Activated B cell treated with CpG ODN at 0.5 μM for 24 hours (primary cell): ENCODE results near the gene LRRC74A. TPM values are rescaled to one million over a fixed set of nuclear protein-coding genes. Genes with fewer than 3 reads are reported as not detected.

ENCODE experiments used
- ATAC-seq: fragments of 200-7000 bp; cut with Tn5 transposase; one replicate; pipeline ENCODE4 v1.10.0; 2021; ENCODE audit warnings: low read depth, mild to moderate bottlenecking, moderate library complexity
- CTCF ChIA-PET: fragments of 350-600 bp; sonication (Branson Sonifier 250); formaldehyde crosslinking; loops from one replicate; lab custom pipeline; 2021; ENCODE audit warnings: antibody characterized with exemption; lab: Charles Lee
- POLR2A ChIA-PET: fragments of 350-600 bp; sonication (Branson Sonifier 250); formaldehyde crosslinking; loops from one replicate; lab custom pipeline; 2021; ENCODE audit warnings: antibody characterized with exemption; lab: Charles Lee
- DNase-seq: peaks from one replicate; pipeline ENCODE4 v3.0.0; 2022
- H3K27ac Mint-ChIP-seq: one replicate; pipeline ENCODE4 v1.8.0; 2020; ENCODE audit warnings: mixed read lengths
- H3K27me3 Mint-ChIP-seq: one replicate; pipeline ENCODE4 v1.8.0; 2021; ENCODE audit warnings: mixed read lengths
- H3K36me3 Mint-ChIP-seq: one replicate; pipeline ENCODE4 v1.8.0; 2021; ENCODE audit warnings: low read depth, mixed read lengths
- H3K4me1 Mint-ChIP-seq: one replicate; pipeline ENCODE4 v1.8.0; 2021; ENCODE audit warnings: mixed read lengths
- H3K4me3 Mint-ChIP-seq: one replicate; pipeline ENCODE4 v1.8.0; 2020; ENCODE audit warnings: mild to moderate bottlenecking, mixed read lengths
- H3K9me3 Mint-ChIP-seq: one replicate; pipeline ENCODE4 v1.8.0; 2020; ENCODE audit warnings: mixed read lengths
- intact Hi-C: fragments of 100-400 bp; cut with micrococcal nuclease; formaldehyde crosslinking; loops from one replicate; pipeline ENCODE4 v1.15.1; 2024
- total RNA-seq: library from RNA; stranded (reverse); gene quantifications from 2 replicates; pipeline ENCODE4 v1.2.3, GENCODE V29; 2022
- TF ChIP-seq, protein P1 (sequence below): fragments of 200-600 bp; IDR thresholded peaks from one replicate; pipeline ENCODE4 v1.8.0; 2022; ENCODE audit warnings: antibody characterized with exemption, mild to moderate bottlenecking

Gene LRRC74A
- total RNA-seq, 1 donor from 2014 or later = not detected

GRCh38 chr14:76786601-76787000, 39.6 kb upstream of the LRRC74A start:
- Mint-ChIP-seq H3K27me3 (no peaks in the 10 kb centered on the region), H3K27ac (no peak overlapping the region), H3K4me3 (no peak overlapping the region), H3K36me3 (peaks cover 84% of the 10 kb centered on the region), H3K4me1 (no peaks in the 10 kb centered on the region), H3K9me3 (no peaks in the 10 kb centered on the region)
- intact Hi-C loops = no loop called here
- ATAC-seq = no peak
- TF ChIP-seq, protein P1, sequence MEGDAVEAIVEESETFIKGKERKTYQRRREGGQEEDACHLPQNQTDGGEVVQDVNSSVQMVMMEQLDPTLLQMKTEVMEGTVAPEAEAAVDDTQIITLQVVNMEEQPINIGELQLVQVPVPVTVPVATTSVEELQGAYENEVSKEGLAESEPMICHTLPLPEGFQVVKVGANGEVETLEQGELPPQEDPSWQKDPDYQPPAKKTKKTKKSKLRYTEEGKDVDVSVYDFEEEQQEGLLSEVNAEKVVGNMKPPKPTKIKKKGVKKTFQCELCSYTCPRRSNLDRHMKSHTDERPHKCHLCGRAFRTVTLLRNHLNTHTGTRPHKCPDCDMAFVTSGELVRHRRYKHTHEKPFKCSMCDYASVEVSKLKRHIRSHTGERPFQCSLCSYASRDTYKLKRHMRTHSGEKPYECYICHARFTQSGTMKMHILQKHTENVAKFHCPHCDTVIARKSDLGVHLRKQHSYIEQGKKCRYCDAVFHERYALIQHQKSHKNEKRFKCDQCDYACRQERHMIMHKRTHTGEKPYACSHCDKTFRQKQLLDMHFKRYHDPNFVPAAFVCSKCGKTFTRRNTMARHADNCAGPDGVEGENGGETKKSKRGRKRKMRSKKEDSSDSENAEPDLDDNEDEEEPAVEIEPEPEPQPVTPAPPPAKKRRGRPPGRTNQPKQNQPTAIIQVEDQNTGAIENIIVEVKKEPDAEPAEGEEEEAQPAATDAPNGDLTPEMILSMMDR = no peak
- no peak for DNase-seq
- ChIA-PET POLR2A (no interaction called here), CTCF (interaction anchor here (4.7 kb wide), 1 partner anchor 76 kb away, joined by 45 read pairs; no protein-coding TSS in a partner anchor)

- ATAC-seq (no peak), DNase-seq (no peak)
- Mint-ChIP-seq H3K36me3 (peaks cover 79% of the 10 kb centered on the region), H3K4me3 (no peak overlapping the region), H3K9me3 (no peaks in the 10 kb centered on the region), H3K27ac (no peak overlapping the region), H3K4me1 (no peaks in the 10 kb centered on the region), H3K27me3 (no peaks in the 10 kb centered on the region)
- intact Hi-C loops = no loop called here
- POLR2A ChIA-PET = no interaction called here
- CTCF ChIA-PET = no interaction called here
- TF ChIP-seq, protein P1 = no peak
These were observed 33.8 kb upstream of the LRRC74A start for GRCh38 chr14:76792422-76792821.

DNA sequence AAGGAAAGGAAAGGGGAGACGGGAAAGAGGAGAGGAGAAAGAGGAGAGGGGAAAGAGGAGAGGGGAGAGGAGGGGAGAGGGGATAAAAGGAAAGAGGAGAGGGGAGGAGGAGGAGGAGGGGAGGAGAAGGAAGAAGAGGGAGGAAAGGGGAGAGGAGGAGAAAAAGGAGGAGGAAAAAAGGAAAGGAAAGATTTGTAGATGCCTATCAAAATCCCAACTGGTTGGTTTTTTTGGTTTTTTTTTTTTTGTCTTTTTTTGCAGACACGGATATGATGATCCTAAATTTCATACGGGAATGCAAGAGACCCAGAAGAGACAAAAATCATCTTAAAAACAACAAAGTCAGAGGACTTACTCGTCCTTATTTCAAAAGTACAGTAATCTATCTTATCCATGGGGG, 32.9 kb upstream of the LRRC74A start:
- intact Hi-C loops = no loop called here
- Mint-ChIP-seq H3K4me3 (no peak overlapping the region), H3K36me3 (peaks cover 77% of the 10 kb centered on the region), H3K27me3 (no peaks in the 10 kb centered on the region), H3K27ac (no peak overlapping the region), H3K9me3 (no peaks in the 10 kb centered on the region), H3K4me1 (no peaks in the 10 kb centered on the region)
- no peak for DNase-seq
- CTCF ChIA-PET = no interaction called here
- POLR2A ChIA-PET = no interaction called here
- ATAC-seq = no peak
- TF ChIP-seq, protein P1 = no peak

GRCh38 chr14:76793956-76794355, 32.3 kb upstream of the LRRC74A start:
- H3K27me3 Mint-ChIP-seq = no peaks in the 10 kb centered on the region
- POLR2A ChIA-PET = no interaction called here
- CTCF ChIA-PET = no interaction called here
- TF ChIP-seq, protein P1 = no peak
- no peaks in the 10 kb centered on the region for H3K9me3 Mint-ChIP-seq
- no peak overlapping the region for H3K27ac Mint-ChIP-seq
- peaks cover 76% of the 10 kb centered on the region for H3K36me3 Mint-ChIP-seq
- intact Hi-C loops = no loop called here
- ATAC-seq (no peak), DNase-seq (no peak)
- H3K4me1 Mint-ChIP-seq = no peaks in the 10 kb centered on the region
- no peak overlapping the region for H3K4me3 Mint-ChIP-seq

GRCh38 chr14:76806446-76806845, 19.8 kb upstream of the LRRC74A start:
- H3K27ac Mint-ChIP-seq = no peak overlapping the region
- ChIA-PET CTCF (no interaction called here), POLR2A (no interaction called here)

More at GRCh38 chr14:76806446-76806845, 19.8 kb upstream of the LRRC74A start:
- Mint-ChIP-seq H3K9me3 (no peaks in the 10 kb centered on the region), H3K27me3 (no peaks in the 10 kb centered on the region), H3K4me3 (no peak overlapping the region), H3K36me3 (peaks cover 78% of the 10 kb centered on the region), H3K4me1 (peaks cover 11% of the 10 kb centered on the region)
- no peak for ATAC-seq
- intact Hi-C loops = no loop called here
- TF ChIP-seq, protein P1 = no peak
- DNase-seq = no peak
